Retinal pigment epithelial cell (primary cell): ENCODE data around the gene SLC25A45.

ENCODE experiments used
- DNase-seq: peaks from one replicate; pipeline ENCODE4 v3.0.0-alpha.2; 2010; ENCODE audit warnings: low read depth
- H3K4me3 ChIP-seq: 2 replicates; pipeline ENCODE4 v1.5.1; 2011; ENCODE audit warnings: mild to moderate bottlenecking, low read length, control low read depth, moderate library complexity
- TF ChIP-seq, protein P1 (sequence below): conservative IDR thresholded peaks from 2 replicates; pipeline ENCODE4 v1.5.1; 2011; ENCODE audit warnings: low read depth, low read length, control low read depth, inconsistent platforms

Gene SLC25A45

DNA sequence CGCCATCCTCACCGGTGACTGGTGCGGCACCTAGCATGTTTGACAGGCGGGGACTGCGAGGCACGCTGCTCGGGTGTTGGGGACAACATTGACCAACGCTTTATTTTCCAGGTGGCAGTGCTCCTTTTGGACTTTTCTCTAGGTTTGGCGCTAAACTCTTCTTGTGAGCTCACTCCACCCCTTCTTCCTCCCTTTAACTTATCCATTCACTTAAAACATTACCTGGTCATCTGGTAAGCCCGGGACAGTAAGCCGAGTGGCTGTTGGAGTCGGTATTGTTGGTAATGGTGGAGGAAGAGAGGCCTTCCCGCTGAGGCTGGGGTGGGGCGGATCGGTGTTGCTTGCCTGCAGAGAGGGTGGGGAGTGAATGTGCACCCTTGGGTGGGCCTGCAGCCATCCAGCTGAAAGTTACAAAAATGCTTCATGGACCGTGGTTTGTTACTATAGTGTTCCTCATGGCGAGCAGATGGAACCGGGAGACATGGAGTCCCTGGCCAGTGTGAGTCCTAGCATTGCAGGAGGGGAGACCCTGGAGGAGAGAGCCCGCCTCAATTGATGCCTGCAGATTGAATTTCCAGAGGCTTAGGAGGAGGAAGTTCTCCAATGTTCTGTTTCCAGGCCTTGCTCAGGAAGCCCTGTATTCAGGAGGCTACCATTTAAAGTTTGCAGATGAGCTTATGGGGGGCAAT, 41.2 kb upstream of the SLC25A45 start:
- TF ChIP-seq, protein P1, sequence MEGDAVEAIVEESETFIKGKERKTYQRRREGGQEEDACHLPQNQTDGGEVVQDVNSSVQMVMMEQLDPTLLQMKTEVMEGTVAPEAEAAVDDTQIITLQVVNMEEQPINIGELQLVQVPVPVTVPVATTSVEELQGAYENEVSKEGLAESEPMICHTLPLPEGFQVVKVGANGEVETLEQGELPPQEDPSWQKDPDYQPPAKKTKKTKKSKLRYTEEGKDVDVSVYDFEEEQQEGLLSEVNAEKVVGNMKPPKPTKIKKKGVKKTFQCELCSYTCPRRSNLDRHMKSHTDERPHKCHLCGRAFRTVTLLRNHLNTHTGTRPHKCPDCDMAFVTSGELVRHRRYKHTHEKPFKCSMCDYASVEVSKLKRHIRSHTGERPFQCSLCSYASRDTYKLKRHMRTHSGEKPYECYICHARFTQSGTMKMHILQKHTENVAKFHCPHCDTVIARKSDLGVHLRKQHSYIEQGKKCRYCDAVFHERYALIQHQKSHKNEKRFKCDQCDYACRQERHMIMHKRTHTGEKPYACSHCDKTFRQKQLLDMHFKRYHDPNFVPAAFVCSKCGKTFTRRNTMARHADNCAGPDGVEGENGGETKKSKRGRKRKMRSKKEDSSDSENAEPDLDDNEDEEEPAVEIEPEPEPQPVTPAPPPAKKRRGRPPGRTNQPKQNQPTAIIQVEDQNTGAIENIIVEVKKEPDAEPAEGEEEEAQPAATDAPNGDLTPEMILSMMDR: no peak
- H3K4me3 ChIP-seq: peak overlapping the region; percentile 88
- DNase-seq: no peak

- peak; percentile 74 for DNase-seq
- TF ChIP-seq, protein P1: no peak
- H3K4me3 ChIP-seq: peak within 1 kb of the TSS; percentile 88
Observed at GRCh38 chr11:65422633-65423515, 40.4 kb upstream of the SLC25A45 start, which contains the start of gene NEAT1. TSS of gene NEAT1 (plus strand) at chr11:65422798.

DNA sequence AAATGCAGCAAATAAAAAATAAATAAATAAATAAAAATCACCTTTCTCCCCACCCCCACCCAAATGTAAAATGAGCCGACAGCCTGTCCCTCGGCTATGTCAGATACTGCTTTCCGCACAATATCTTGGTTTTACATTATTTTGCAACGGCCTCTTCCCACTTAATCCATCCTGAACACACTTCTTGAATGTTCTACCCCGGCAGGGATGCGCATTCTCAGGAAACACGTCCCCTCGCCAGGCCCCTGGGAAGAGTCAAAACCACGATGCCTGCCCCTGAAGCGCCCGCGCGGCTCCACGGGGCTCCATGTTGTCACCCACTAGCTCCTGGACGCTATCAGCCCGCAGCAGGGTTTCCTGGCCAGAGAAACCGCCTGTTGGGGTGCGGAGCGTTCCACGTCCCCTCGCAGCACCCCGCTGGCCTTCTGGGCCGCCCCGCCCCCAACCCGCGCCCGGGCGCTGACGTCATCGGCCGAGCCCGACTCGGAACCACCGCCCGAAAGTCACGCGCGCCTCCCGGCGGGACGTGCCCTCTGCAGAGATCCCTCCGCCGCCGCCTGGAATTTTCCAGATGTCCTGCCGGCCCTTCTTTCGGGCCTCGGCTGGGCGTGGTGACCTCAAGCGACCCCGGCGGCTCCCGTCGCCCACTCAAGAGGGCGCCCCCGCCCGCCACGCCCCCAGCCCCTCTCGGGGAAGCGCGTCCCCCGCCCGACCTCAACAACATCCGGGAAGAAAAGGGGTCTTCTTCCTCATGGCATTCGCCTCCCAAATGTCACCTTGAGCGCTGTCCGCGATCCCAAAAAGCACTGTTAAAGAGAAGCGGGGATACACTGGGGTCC, 39.6 kb upstream of the SLC25A45 start:
- TF ChIP-seq, protein P1: no peak
- H3K4me3 ChIP-seq: peak overlapping the region; percentile 88
- peak; percentile 90 for DNase-seq

GRCh38 chr11:65420979-65421793, 38.7 kb upstream of the SLC25A45 start:
- H3K4me3 ChIP-seq: peak overlapping the region; percentile 59
- DNase-seq: peak; percentile 98
- TF ChIP-seq, protein P1: no peak

- H3K4me3 ChIP-seq: no peak overlapping the region
- TF ChIP-seq, protein P1: no peak
- no peak for DNase-seq
Observed at GRCh38 chr11:65420506-65420905, 38.1 kb upstream of the SLC25A45 start.
